NCI-H1105 (cell line): ENCODE data around the gene SPAG5.

ENCODE experiments used
- DNase-seq: peaks from one replicate; lab custom pipeline; 2025; lab: John Stamatoyannopoulos, UW

The SPAG5 gene

GRCh38 chr17:28541439-28541838 is 57.4 kb downstream of the SPAG5 start:
- DNase-seq = no peak

GRCh38 chr17:28540231-28540630 is 58.6 kb downstream of the SPAG5 start:
- no peak for DNase-seq

- no peak for DNase-seq
Observed at GRCh38 chr17:28538296-28538895, 60.4 kb downstream of the SPAG5 start.

GRCh38 chr17:28537219-28537610 is 61.6 kb downstream of the SPAG5 start:
- no peak for DNase-seq

GRCh38 chr17:28536532-28537218 is 62.1 kb downstream of the SPAG5 start:
- no peak for DNase-seq

GRCh38 chr17:28534740-28535375 is 64.0 kb downstream of the SPAG5 start:
- DNase-seq = no peak

GRCh38 chr17:28533091-28533807 is 65.6 kb downstream of the SPAG5 start:
- DNase-seq = no peak

GRCh38 chr17:28532050-28532960 is 66.5 kb downstream of the SPAG5 start:
- DNase-seq = no peak

- no peak for DNase-seq
Observed at GRCh38 chr17:28530926-28531325, 67.9 kb downstream of the SPAG5 start.

GRCh38 chr17:28530250-28530649 is 68.6 kb downstream of the SPAG5 start:
- no peak for DNase-seq

- DNase-seq = no peak
Observed at GRCh38 chr17:28529013-28529400, 69.8 kb downstream of the SPAG5 start.

- no peak for DNase-seq
Observed at GRCh38 chr17:28528327-28529012, 70.4 kb downstream of the SPAG5 start.

- no peak for DNase-seq
Observed at GRCh38 chr17:28527859-28528258, 71.0 kb downstream of the SPAG5 start.
